ENCODE results near the gene OPCML. TPM values are rescaled to one million over a fixed set of nuclear protein-coding genes. Genes with fewer than 3 reads are reported as not detected.
A peak's percentile ranks its signal among the peaks of the same experiment; 100 is the strongest.

OPCML gene
- total and polyA plus RNA-seq, 5 donors: 0.14 to 2.8 (median 1.1) TPM

DNA sequence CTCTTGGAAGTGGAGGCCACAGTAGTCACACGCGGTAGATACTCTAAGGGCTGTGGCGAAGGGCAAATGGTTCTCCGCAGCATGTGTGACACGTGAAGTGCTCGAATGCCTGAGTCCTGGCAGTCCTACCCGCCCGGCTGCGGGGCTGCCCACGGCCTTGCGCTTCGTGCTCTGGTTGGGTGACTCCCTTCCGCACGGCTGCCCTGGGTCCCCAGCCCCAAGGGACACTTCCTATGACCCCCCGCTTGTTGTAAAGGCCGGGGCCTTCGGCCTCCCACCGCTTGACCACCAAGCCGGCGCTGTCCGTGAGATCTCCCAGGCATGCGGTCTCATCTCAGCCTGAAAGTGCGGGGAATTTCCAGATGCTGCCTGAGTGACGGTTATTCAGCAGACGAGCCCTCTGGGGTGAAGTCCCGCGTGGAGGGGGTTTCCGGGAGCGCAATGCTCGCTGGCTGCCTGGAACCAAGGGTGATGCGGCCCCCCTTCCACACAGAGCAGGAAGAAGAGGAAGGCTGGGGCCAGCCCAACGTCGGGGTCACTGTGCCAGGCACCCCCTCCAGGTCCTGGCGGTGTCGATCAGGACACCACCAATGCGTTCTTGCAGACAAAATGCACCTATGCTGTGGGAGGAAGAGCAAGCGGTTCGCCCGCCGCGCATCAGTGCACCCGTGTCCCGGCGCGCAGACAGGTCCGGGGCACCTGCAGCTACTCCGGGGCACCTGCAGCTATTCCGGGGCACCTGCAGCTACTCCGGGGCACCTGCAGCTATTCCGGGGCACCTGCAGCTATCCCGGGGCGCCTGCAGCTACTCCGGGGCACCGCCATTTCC, 171.2 kb downstream of the OPCML start:
- Histone ChIP-seq H3K4me3 (ENCODE audit: low read length) (no peak overlapping the region), H3K4me1 (ENCODE audit: control insufficient read depth, insufficient read depth, low read length) (no peaks in the 10 kb centered on the region), H3K27ac (ENCODE audit: low read length) (no peak overlapping the region), H3K27me3 (ENCODE audit: control insufficient read depth, insufficient read depth) (no peaks in the 10 kb centered on the region), H3K9me3 (ENCODE audit: control insufficient read depth, low read length) (no peaks in the 10 kb centered on the region)
- intact Hi-C loops (cut with DNase I): no loop called here
- DNase-seq (no peak), ATAC-seq (no peak)
- 94% methylated on average over 54 of the region's 54 CpGs for WGBS

DNA sequence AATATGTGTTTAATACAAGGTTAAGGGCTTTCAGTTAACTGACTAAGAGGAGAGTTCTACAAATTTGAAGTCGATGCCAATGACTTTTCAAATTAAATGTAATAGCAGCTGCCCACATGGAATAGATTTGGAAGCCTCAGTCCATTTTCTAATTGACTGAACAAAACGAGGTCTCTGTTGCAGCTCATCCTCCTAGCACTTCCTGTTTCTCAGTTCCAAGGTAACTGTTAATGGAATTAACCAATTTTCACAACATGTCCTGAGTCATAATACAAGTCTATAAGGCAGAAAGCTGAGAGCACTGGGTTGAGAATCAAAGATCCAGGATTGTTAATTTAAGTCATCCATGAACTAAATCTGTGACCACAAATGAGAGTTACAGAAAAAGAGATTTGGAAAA, 177.2 kb downstream of the OPCML start:
- H3K9me3 ChIP-seq (ENCODE audit: control insufficient read depth, low read length): no peaks in the 10 kb centered on the region
- no peaks in the 10 kb centered on the region for H3K27me3 ChIP-seq (ENCODE audit: control insufficient read depth, insufficient read depth)
- no peak for ATAC-seq
- WGBS: 54% methylated on average over 2 of the region's 2 CpGs
- H3K4me1 ChIP-seq (ENCODE audit: control insufficient read depth, insufficient read depth, low read length): no peaks in the 10 kb centered on the region
- no peak overlapping the region for H3K4me3 ChIP-seq (ENCODE audit: low read length)
- intact Hi-C loops (cut with DNase I): no loop called here
- no peak for DNase-seq
- no peak overlapping the region for H3K27ac ChIP-seq (ENCODE audit: low read length)

DNA sequence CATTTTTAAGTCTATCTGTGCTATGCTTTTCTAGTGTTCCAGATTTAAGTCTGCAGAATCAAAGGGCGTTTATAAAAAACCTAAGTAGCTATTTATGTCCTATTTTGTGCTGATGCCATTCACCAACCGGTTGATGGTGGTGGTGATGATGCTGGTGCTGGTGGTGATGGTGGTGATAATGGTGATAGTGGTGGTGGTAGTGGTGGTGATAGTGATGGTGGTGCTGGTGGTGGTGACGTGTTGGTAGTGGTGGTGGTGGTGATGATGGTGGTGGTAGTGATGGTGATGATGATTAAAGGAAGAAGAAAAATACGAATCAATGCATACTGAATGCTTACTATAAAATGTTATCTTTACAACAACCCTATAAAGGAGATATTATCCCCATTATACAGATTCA, 178.2 kb downstream of the OPCML start:
- no peak overlapping the region for H3K4me3 ChIP-seq (ENCODE audit: low read length)
- H3K27me3 ChIP-seq (ENCODE audit: control insufficient read depth, insufficient read depth): no peaks in the 10 kb centered on the region
- no peaks in the 10 kb centered on the region for H3K9me3 ChIP-seq (ENCODE audit: control insufficient read depth, low read length)
- H3K27ac ChIP-seq (ENCODE audit: low read length): no peak overlapping the region
- 86% methylated on average over 4 of the region's 4 CpGs for WGBS
- no peak for DNase-seq
- intact Hi-C loops (cut with DNase I): no loop called here
- no peaks in the 10 kb centered on the region for H3K4me1 ChIP-seq (ENCODE audit: control insufficient read depth, insufficient read depth, low read length)
- no peak for ATAC-seq

DNA sequence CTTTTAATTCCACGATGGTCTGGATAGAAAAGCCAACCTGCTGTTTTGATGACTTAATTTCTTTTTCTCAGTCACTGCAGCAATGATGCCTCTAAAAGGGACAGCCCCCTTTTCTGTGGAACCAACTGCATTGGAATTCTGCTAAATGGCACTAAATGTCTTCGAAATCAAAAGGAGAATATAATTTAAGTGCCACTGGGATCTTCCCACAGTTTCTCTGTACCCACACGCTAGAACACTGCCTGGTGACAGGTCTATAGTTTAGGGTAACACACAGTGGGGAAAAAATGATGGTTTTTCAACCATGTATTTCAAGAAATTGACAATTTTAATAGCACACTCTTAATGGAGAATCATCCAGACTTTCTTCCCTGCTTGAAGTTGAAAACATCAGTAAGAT, 182.3 kb downstream of the OPCML start:
- Histone ChIP-seq H3K4me1 (ENCODE audit: control insufficient read depth, insufficient read depth, low read length) (no peaks in the 10 kb centered on the region), H3K9me3 (ENCODE audit: control insufficient read depth, low read length) (no peaks in the 10 kb centered on the region), H3K4me3 (ENCODE audit: low read length) (no peak overlapping the region), H3K27me3 (ENCODE audit: control insufficient read depth, insufficient read depth) (no peaks in the 10 kb centered on the region), H3K27ac (ENCODE audit: low read length) (no peak overlapping the region)
- WGBS: 65% methylated on average over 3 of the region's 3 CpGs
- intact Hi-C loops (cut with DNase I): no loop called here
- DNase-seq (no peak), ATAC-seq (no peak)

GRCh38 chr11:133347988-133348387, 184.3 kb downstream of the OPCML start:
- Histone ChIP-seq H3K4me1 (ENCODE audit: control insufficient read depth, insufficient read depth, low read length) (no peaks in the 10 kb centered on the region), H3K4me3 (ENCODE audit: low read length) (no peak overlapping the region)

GRCh38 chr11:133346137-133346536, 186.2 kb downstream of the OPCML start:
- Histone ChIP-seq H3K4me3 (ENCODE audit: low read length) (no peak overlapping the region), H3K9me3 (ENCODE audit: control insufficient read depth, low read length) (no peaks in the 10 kb centered on the region), H3K27ac (ENCODE audit: low read length) (no peak overlapping the region), H3K4me1 (ENCODE audit: control insufficient read depth, insufficient read depth, low read length) (no peaks in the 10 kb centered on the region), H3K27me3 (ENCODE audit: control insufficient read depth, insufficient read depth) (no peaks in the 10 kb centered on the region)
- intact Hi-C loops (cut with DNase I): no loop called here
- ATAC-seq (no peak), DNase-seq (no peak)
- WGBS: 91% methylated on average over 5 of the region's 5 CpGs

More at GRCh38 chr11:133347988-133348387, 184.3 kb downstream of the OPCML start:
- Histone ChIP-seq H3K27ac (ENCODE audit: low read length) (no peak overlapping the region), H3K9me3 (ENCODE audit: control insufficient read depth, low read length) (no peaks in the 10 kb centered on the region), H3K27me3 (ENCODE audit: control insufficient read depth, insufficient read depth) (no peaks in the 10 kb centered on the region)
- DNase-seq (no peak), ATAC-seq (no peak)
- WGBS: 87% methylated on average over 5 of the region's 5 CpGs
- intact Hi-C loops (cut with DNase I): no loop called here

- Histone ChIP-seq H3K9me3 (ENCODE audit: control insufficient read depth, low read length) (no peaks in the 10 kb centered on the region), H3K27ac (ENCODE audit: low read length) (no peak overlapping the region), H3K4me1 (ENCODE audit: control insufficient read depth, insufficient read depth, low read length) (no peaks in the 10 kb centered on the region), H3K27me3 (ENCODE audit: control insufficient read depth, insufficient read depth) (no peaks in the 10 kb centered on the region), H3K4me3 (ENCODE audit: low read length) (no peak overlapping the region)
- 55% methylated on average over 9 of the region's 9 CpGs for WGBS
- intact Hi-C loops (cut with DNase I): no loop called here
- ATAC-seq: peak in 1 of 2 donors; percentile 75
- no peak for DNase-seq
Measured at GRCh38 chr11:133343951-133344350, 188.3 kb downstream of the OPCML start.

DNA sequence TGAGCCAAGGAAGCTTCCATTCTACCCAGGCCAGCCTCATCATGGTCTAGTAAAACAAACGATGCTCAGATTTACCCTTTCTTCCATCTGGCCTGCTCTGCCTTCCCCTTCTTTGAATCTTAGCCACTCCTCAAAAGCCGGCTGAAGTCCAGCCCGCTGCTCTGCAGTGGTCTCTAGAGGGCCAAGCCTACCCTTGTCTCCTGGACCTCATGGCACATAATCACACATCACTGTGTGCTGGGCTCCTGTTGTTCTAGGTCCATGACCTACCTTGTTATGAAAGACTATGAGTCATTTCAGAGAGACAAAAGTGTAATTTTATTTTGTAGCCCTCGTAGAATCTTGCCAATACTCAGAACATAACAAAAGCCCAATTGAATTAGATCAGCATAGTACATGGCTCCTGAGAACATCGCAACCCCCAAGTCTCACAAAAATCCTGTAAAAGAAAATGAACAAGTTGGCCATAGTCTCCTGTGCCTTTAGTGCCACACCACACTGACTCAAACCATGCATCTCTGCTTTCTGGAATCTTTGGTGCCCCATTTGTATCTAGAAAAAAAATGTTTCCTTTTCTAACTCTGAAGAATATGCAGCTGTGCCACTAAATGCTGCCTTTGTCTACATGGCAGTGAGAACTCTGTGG, 192.7 kb downstream of the OPCML start:
- intact Hi-C loops (cut with DNase I): no loop called here
- no peaks in the 10 kb centered on the region for H3K27me3 ChIP-seq (ENCODE audit: control insufficient read depth, insufficient read depth)
- no peak overlapping the region for H3K27ac ChIP-seq (ENCODE audit: low read length)
- no peaks in the 10 kb centered on the region for H3K4me1 ChIP-seq (ENCODE audit: control insufficient read depth, insufficient read depth, low read length)
- 66% methylated on average over 5 of the region's 5 CpGs for WGBS
- no peaks in the 10 kb centered on the region for H3K9me3 ChIP-seq (ENCODE audit: control insufficient read depth, low read length)
- DNase-seq: no peak
- no peak overlapping the region for H3K4me3 ChIP-seq (ENCODE audit: low read length)
- no peak for ATAC-seq

GRCh38 chr11:133338588-133338987, 193.7 kb downstream of the OPCML start:
- no peak overlapping the region for H3K27ac ChIP-seq (ENCODE audit: low read length)
- intact Hi-C loops (cut with DNase I): no loop called here
- WGBS: 67% methylated on average over 2 of the region's 2 CpGs
- DNase-seq (no peak), ATAC-seq (no peak)
- no peaks in the 10 kb centered on the region for H3K9me3 ChIP-seq (ENCODE audit: control insufficient read depth, low read length)
- no peak overlapping the region for H3K4me3 ChIP-seq (ENCODE audit: low read length)
- no peaks in the 10 kb centered on the region for H3K27me3 ChIP-seq (ENCODE audit: control insufficient read depth, insufficient read depth)
- no peaks in the 10 kb centered on the region for H3K4me1 ChIP-seq (ENCODE audit: control insufficient read depth, insufficient read depth, low read length)

DNA sequence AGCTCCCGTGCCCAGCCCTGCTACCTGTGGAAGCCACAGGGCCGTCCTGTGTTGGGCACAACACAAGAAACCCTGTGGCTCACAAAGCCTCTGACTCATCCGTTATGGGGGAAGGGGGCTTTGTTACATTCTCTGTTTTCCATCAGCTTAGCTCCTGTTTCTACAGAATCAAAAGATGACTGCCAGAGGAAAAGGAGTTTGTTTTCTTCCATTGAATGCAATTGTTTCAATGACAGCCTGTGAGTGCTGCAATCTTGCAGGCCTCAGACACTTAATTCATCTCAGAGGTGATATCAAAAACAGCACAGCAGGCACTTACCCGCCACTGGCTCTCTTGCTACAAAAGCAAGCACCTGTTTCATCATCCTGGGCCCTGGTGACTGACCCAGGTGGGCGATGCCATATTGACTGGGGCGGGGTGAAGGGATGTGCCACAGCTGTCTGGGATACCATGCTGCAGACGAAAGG, 194.3 kb downstream of the OPCML start:
- ATAC-seq (no peak), DNase-seq (no peak)
- no peaks in the 10 kb centered on the region for H3K9me3 ChIP-seq (ENCODE audit: control insufficient read depth, low read length)
- no peak overlapping the region for H3K4me3 ChIP-seq (ENCODE audit: low read length)
- WGBS: 65% methylated on average over 7 of the region's 7 CpGs
- H3K27ac ChIP-seq (ENCODE audit: low read length): no peak overlapping the region
- H3K27me3 ChIP-seq (ENCODE audit: control insufficient read depth, insufficient read depth): no peaks in the 10 kb centered on the region
- no peaks in the 10 kb centered on the region for H3K4me1 ChIP-seq (ENCODE audit: control insufficient read depth, insufficient read depth, low read length)
- intact Hi-C loops (cut with DNase I): no loop called here

DNA sequence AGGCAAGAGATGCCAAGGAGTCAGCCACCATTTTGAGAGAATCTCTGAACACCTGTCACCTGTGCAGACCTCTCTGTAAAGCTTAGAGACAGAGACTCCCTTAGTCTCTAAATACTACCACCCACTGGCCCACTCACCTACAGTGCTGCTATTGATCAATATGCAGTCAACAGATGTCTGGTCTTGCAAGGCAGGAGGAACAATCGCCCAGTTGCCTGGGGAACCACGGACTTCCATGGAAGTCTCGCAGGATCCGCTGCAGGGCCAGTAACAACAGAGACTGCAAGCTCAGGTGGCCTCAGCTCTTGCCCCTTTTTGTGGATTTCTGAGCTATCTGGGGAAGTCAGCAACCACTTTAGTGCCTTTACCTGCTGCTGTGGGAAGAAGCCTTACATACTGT, 195.1 kb downstream of the OPCML start:
- WGBS: 93% methylated on average over 4 of the region's 4 CpGs
- DNase-seq: no peak
- Histone ChIP-seq H3K27me3 (ENCODE audit: control insufficient read depth, insufficient read depth) (no peaks in the 10 kb centered on the region), H3K4me1 (ENCODE audit: control insufficient read depth, insufficient read depth, low read length) (no peaks in the 10 kb centered on the region), H3K4me3 (ENCODE audit: low read length) (no peak overlapping the region), H3K27ac (ENCODE audit: low read length) (no peak overlapping the region), H3K9me3 (ENCODE audit: control insufficient read depth, low read length) (no peaks in the 10 kb centered on the region)
- ATAC-seq: no peak
- intact Hi-C loops (cut with DNase I): no loop called here

Data from right cardiac atrium (tissue), 5 donors.